Naive thymus-derived CD8-positive, alpha-beta T cell (primary cell): ENCODE measurements around the gene ZNG1A. TPM values are rescaled to one million over a fixed set of nuclear protein-coding genes. Genes with fewer than 3 reads are reported as not detected.
"Not testable (repeated sequence)": the region's sequence is repeated elsewhere in the genome, so short reads cannot be mapped to it uniquely, and the experiment has no call there.

Experiments used
- ATAC-seq, 2 donors: fragments of 150-1000 bp; cut with Tn5 transposase in 1 of 2; sonication (Bioruptor Pico), chemical (Tn5 transposase) in 1 of 2; 1 replicate in 1 of 2; 2 replicates in 1 of 2; pipeline ENCODE4 v1.10.0; 2021; ENCODE audit warnings: mild to moderate bottlenecking in 2 of 2, moderate library complexity in 2 of 2
- POLR2A ChIA-PET: fragments of 350-600 bp; sonication (Branson Sonifier 250); formaldehyde crosslinking; loops from one replicate; lab custom pipeline; 2021; ENCODE audit warnings: antibody characterized with exemption; lab: Charles Lee
- DNase-seq, 10 donors: peaks; one replicate each; pipeline versions ENCODE4 v3.0.0 to v3.0.0-alpha.2; 2020 to 2022
- H3K27ac Mint-ChIP-seq, 10 donors: one replicate each; pipeline ENCODE4 v1.8.0; 2020 to 2022; ENCODE audit warnings: mild to moderate bottlenecking in 10 of 10, mixed read lengths in 10 of 10, moderate library complexity in 4 of 10, inconsistent platforms in 1 of 10
- H3K27me3 Mint-ChIP-seq, 5 donors: one replicate each; pipeline ENCODE4 v1.8.0; 2021 to 2022; ENCODE audit warnings: mixed read lengths in 5 of 5
- H3K36me3 Mint-ChIP-seq, 3 donors: one replicate each; pipeline ENCODE4 v1.8.0; 2020 to 2022; ENCODE audit warnings: mixed read lengths in 3 of 3, mild to moderate bottlenecking in 2 of 3, inconsistent platforms in 1 of 3
- H3K4me1 Mint-ChIP-seq, 4 donors: one replicate each; pipeline ENCODE4 v1.8.0; 2021 to 2022; ENCODE audit warnings: mixed read lengths in 4 of 4
- H3K4me3 Mint-ChIP-seq, 10 donors: one replicate each; pipeline ENCODE4 v1.8.0; 2020 to 2022; ENCODE audit warnings: mild to moderate bottlenecking in 10 of 10, mixed read lengths in 10 of 10, moderate library complexity in 6 of 10, inconsistent platforms in 1 of 10
- H3K9me3 Mint-ChIP-seq, 9 donors: one replicate each; pipeline ENCODE4 v1.8.0; 2020 to 2022; ENCODE audit warnings: mixed read lengths in 9 of 9, mild to moderate bottlenecking in 3 of 9, inconsistent platforms in 1 of 9, moderate library complexity in 1 of 9
- polyA plus RNA-seq, 3 donors: library from polyadenylated mRNA; unstranded; fragments of 300-500 nt; fragmentation: Illumina TruSeq; gene quantifications; one replicate each; pipeline ENCODE4 v1.2.3, GENCODE V29; 2021
- total RNA-seq, 8 experiments: library from RNA in 2 of 8; stranded (reverse) in 2 of 8; gene quantifications; one replicate each; pipeline ENCODE4 v1.2.3 and lab custom pipeline; 2021 to 2026

ZNG1A gene
- total and polyA plus RNA-seq, 5 experiments from 2014 or later, result 16.8 to 33.8 (median 29.9) TPM

DNA sequence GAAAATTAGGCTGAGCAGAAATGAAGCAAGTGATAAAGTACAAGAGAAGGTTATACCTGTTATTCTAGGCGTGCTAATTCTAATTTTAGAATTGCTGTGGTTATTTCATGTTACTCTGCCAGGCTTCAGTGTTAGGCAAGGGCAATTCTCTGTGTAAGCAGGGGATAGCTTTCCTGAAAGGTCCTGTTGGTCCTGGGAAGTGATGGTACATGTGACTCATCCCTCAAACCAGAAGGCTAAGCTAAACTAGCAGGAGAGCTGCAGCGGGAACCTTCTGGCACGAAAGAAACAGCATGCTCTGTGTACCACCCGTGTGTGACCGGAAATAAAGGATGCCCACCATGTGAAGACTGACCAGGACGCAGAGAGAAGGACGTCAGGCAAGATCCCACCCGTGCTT is 69.3 kb downstream of the ZNG1A start:
- POLR2A ChIA-PET, H3K36me3 Mint-ChIP-seq, ATAC-seq, H3K4me3 Mint-ChIP-seq, DNase-seq, H3K9me3 Mint-ChIP-seq, H3K27ac Mint-ChIP-seq: not testable (repeated sequence)
- peaks cover 2 to 15% (median 8%) of the 10 kb centered on the region in 4 donors for H3K4me1 Mint-ChIP-seq
- peaks cover 22 to 49% (median 32%) of the 10 kb centered on the region in 5 donors for H3K27me3 Mint-ChIP-seq

DNA sequence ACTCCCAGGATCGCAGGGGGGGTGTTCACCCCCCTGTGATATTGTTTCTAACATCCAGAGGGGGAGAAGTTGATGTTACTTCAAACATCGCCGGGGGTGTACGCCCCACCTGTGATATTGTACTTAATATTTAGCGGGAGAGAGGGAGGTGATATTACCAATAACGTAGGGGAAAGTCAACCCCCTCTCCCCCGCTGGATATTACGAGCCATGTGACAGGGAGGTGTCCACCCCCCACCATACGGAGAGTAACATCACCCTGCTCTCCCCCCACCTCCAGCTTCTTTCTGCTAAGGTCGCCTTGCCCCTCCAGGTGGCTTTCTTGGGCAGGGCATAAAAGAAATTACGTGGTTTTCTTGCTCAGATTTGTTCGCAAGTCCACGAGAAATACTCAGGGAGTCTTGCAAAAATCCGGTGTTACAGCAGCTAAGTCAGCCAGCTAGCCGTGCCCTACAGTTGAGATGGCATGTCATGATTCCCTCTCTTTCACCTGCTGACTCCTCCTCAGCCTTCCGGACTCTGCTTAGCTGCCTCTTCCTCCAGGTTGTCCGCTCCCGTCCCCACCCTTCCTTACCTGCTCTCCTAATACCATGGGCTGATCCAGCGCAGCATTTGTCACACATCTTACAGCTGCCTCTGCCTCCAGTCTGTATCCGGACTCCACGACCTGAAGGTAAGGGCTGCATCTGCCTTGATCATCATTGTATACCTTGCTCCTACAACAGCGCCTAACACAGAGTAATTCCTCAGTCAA is 69.9 kb downstream of the ZNG1A start:
- H3K9me3 Mint-ChIP-seq, POLR2A ChIA-PET, DNase-seq, H3K27ac Mint-ChIP-seq, H3K4me3 Mint-ChIP-seq, H3K36me3 Mint-ChIP-seq, H3K4me1 Mint-ChIP-seq: not testable (repeated sequence)
- peak in 1 of 2 donors; percentile 34 for ATAC-seq
- peaks cover 22 to 46% (median 31%) of the 10 kb centered on the region in 5 donors for H3K27me3 Mint-ChIP-seq

DNA sequence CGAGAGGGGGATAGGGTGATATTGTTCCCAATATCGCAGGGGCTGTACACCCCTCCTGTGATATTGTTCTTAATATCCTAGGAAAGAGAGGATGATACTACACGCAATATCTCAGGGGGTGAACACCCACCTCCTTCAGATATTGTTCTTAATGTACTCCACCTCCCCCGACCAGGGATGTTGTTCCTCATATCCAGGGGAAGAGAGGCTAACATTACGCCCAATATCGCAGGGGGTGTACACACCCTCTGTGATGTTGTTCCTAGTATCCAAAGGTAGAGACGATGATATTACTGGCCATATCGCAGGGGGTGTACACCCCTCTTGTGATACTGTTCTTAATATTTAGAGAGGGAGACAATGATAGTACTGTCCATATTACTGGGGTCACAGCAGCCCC is 72.9 kb downstream of the ZNG1A start:
- peak overlapping the region in 1 of 10 donors; percentile 15 for H3K27ac Mint-ChIP-seq
- H3K4me1 Mint-ChIP-seq, H3K4me3 Mint-ChIP-seq: not testable (repeated sequence)

GRCh38 chr9:100430-100829 is 78.4 kb downstream of the ZNG1A start:
- ATAC-seq, H3K4me1 Mint-ChIP-seq, POLR2A ChIA-PET, H3K27ac Mint-ChIP-seq, H3K9me3 Mint-ChIP-seq, DNase-seq, H3K4me3 Mint-ChIP-seq, H3K36me3 Mint-ChIP-seq, H3K27me3 Mint-ChIP-seq: not testable (repeated sequence)

More for the DNA sequence above, 72.9 kb downstream of the ZNG1A start:
- H3K36me3 Mint-ChIP-seq, POLR2A ChIA-PET, ATAC-seq, H3K9me3 Mint-ChIP-seq, DNase-seq: not testable (repeated sequence)
- H3K27me3 Mint-ChIP-seq, result peaks cover 22 to 39% (median 27%) of the 10 kb centered on the region in 5 donors

- H3K36me3 Mint-ChIP-seq, H3K4me1 Mint-ChIP-seq, POLR2A ChIA-PET, H3K27ac Mint-ChIP-seq, H3K9me3 Mint-ChIP-seq, DNase-seq, H3K27me3 Mint-ChIP-seq, H3K4me3 Mint-ChIP-seq, ATAC-seq: not testable (repeated sequence)
These were observed 79.0 kb downstream of the ZNG1A start for GRCh38 chr9:99867-100266.

DNA sequence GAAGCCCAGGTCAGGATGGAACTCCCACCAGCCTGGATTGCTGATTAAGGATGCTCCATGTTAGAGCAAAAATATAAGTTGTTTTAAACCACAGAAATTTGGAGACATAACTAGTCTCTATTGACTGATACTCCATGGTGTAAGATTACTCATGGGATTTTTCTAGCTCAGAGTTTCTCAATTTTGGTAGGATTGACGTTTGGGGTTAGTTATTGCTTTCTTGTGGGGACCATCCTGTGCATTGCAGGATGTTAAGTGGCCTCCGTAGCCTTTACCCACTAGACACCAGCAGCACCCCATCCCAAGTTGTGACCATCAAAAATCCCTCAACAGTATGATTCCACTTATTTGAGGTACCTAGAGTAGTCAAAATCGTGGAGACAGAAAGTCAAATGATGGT is 80.1 kb downstream of the ZNG1A start:
- H3K4me1 Mint-ChIP-seq, H3K27me3 Mint-ChIP-seq, DNase-seq, H3K36me3 Mint-ChIP-seq, ATAC-seq, H3K4me3 Mint-ChIP-seq, H3K27ac Mint-ChIP-seq, POLR2A ChIA-PET, H3K9me3 Mint-ChIP-seq: not testable (repeated sequence)

DNA sequence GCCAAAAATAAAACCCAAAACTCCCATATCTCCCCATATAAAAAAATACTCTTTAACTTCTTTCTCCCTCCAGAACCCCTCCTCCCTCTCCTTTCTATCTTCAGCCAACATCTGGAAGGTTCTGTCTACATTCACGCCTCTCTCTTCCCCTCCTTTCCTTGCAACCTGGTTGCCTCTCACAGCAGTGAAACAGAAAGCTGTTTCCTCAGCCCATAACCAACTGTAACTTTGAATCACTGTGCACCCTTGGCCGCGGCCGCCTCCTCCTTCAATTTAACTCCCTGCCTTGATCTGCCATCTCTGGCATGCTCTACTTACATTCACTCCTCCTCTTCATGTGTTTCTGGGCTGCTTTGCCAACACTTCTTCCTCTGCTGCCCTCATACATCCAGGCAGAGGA is 83.9 kb downstream of the ZNG1A start:
- POLR2A ChIA-PET, H3K4me3 Mint-ChIP-seq, H3K9me3 Mint-ChIP-seq, H3K27ac Mint-ChIP-seq, ATAC-seq, H3K27me3 Mint-ChIP-seq, H3K4me1 Mint-ChIP-seq, H3K36me3 Mint-ChIP-seq, DNase-seq: not testable (repeated sequence)

- H3K36me3 Mint-ChIP-seq, ATAC-seq, H3K4me1 Mint-ChIP-seq, H3K27me3 Mint-ChIP-seq, H3K4me3 Mint-ChIP-seq, POLR2A ChIA-PET, DNase-seq, H3K27ac Mint-ChIP-seq, H3K9me3 Mint-ChIP-seq: not testable (repeated sequence)
These were observed 84.5 kb downstream of the ZNG1A start for GRCh38 chr9:94323-94722.

DNA sequence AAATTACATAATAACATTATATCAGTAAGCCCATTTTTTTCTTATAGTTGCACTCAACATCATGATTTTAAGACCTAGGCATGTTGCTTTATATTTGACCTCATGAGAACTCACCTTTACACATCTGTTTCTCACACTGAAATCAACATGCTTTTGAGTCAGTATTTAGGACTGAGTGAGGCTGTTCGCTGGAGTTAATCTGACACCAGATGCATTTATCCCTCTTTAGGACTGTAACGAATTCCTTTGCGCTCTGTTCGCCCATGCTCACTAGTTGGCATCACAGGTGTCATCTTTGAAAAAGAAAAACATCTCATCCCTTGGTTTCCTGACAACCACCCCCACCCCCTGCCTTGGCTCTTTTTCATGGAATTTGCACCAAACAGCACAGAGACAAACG is 84.9 kb downstream of the ZNG1A start:
- not testable (repeated sequence) for H3K9me3 Mint-ChIP-seq, H3K4me1 Mint-ChIP-seq

DNA sequence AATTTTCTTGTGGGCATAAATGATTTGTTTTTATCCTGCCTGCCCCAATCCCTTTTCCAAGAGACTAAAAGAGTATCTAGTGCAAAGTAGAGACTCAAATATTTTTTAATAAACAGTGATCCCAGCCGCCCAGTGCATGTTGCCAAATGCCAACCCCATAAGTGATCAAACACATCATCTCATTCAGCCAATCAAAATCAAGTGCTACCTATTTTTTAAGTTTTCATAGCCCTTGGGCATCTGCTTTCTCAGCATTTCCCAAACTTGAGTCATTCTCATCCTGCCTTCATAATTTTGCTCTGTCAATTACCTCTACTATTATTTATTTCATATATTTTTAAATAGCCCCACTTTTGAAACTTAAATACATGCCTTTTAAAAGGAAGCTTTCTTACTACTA is 88.0 kb downstream of the ZNG1A start:
- H3K4me1 Mint-ChIP-seq, POLR2A ChIA-PET, H3K27me3 Mint-ChIP-seq, ATAC-seq, DNase-seq, H3K9me3 Mint-ChIP-seq, H3K27ac Mint-ChIP-seq, H3K36me3 Mint-ChIP-seq, H3K4me3 Mint-ChIP-seq: not testable (repeated sequence)

More for the DNA sequence above, 84.9 kb downstream of the ZNG1A start:
- ATAC-seq, H3K36me3 Mint-ChIP-seq, H3K27me3 Mint-ChIP-seq, POLR2A ChIA-PET, H3K4me3 Mint-ChIP-seq, DNase-seq, H3K27ac Mint-ChIP-seq: not testable (repeated sequence)

DNA sequence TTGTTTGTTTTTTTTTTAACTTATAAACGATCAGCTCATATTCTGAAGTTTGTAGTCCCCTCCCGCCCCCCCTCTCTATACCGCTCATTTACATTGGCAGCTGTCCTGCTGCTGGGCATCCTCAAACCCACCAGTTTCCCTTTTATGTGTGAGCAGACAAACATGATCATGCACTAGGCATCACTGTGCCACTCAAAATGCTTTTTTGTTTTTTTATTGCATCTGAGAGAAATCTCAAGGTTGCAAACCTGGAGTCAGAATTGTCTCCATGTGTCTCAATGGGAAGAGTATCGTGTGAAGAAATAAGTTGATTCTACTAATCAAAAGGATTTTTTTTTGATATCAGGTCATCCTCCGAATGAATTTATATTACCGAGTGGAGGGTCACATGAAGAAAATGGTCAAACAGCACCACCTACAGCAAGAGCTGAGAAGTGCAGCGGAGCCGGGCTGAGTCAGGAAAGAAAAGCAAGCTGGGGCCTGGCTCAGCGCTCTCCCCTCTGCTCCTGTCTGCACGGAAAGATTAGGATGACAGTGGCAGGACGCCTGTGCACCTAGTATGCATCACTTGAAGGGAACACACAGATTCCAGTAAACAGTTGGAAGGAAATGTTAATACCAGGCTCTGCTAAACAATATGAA is 90.3 kb downstream of the ZNG1A start:
- H3K36me3 Mint-ChIP-seq, H3K27ac Mint-ChIP-seq, H3K4me1 Mint-ChIP-seq, H3K27me3 Mint-ChIP-seq, POLR2A ChIA-PET, H3K9me3 Mint-ChIP-seq, H3K4me3 Mint-ChIP-seq: not testable (repeated sequence)
- ATAC-seq, result peak; percentile 79 to 87
- peak in 3 of 10 donors; percentile 25 to 38 (median 37) for DNase-seq

GRCh38 chr9:87860-88259 is 91.0 kb downstream of the ZNG1A start:
- H3K27me3 Mint-ChIP-seq, H3K4me3 Mint-ChIP-seq, POLR2A ChIA-PET, H3K4me1 Mint-ChIP-seq, H3K9me3 Mint-ChIP-seq, H3K36me3 Mint-ChIP-seq, H3K27ac Mint-ChIP-seq, ATAC-seq, DNase-seq: not testable (repeated sequence)

GRCh38 chr9:87105-87504 is 91.8 kb downstream of the ZNG1A start:
- H3K27me3 Mint-ChIP-seq, DNase-seq, ATAC-seq, H3K36me3 Mint-ChIP-seq, H3K9me3 Mint-ChIP-seq, H3K4me1 Mint-ChIP-seq, H3K27ac Mint-ChIP-seq, H3K4me3 Mint-ChIP-seq, POLR2A ChIA-PET: not testable (repeated sequence)
